IPS-18a (cell line): ENCODE measurements around the gene LCORL.

Experiments used
- H3K27ac ChIP-seq: one replicate; pipeline ENCODE4 v1.5.1; 2013; ENCODE audit warnings: low read length
- H3K27me3 ChIP-seq: one replicate; pipeline ENCODE4 v1.6.1; 2013; ENCODE audit warnings: mild to moderate bottlenecking, low read length; ENCODE audit not compliant: control insufficient read depth, insufficient read depth
- H3K36me3 ChIP-seq: one replicate; pipeline ENCODE4 v1.6.1; 2013; ENCODE audit warnings: low read depth, low read length; ENCODE audit not compliant: control insufficient read depth
- H3K4me1 ChIP-seq: one replicate; pipeline ENCODE4 v1.6.1; 2013; ENCODE audit warnings: low read depth, low read length; ENCODE audit not compliant: control insufficient read depth
- H3K4me3 ChIP-seq: one replicate; pipeline ENCODE4 v1.5.1; 2013; ENCODE audit warnings: low read length
- H3K9ac ChIP-seq: one replicate; pipeline ENCODE4 v1.6.1; 2013; ENCODE audit warnings: mild to moderate bottlenecking, low read length, moderate library complexity
- H3K9me3 ChIP-seq: one replicate; pipeline ENCODE4 v1.6.1; 2013; ENCODE audit warnings: low read depth, low read length; ENCODE audit not compliant: control insufficient read depth

The LCORL gene

GRCh38 chr4:17962171-17962570 is 59.4 kb downstream of the LCORL start:
- Histone ChIP-seq H3K27me3 (no peaks in the 10 kb centered on the region), H3K4me3 (no peak overlapping the region), H3K9me3 (no peaks in the 10 kb centered on the region), H3K36me3 (peaks cover 4% of the 10 kb centered on the region), H3K9ac (no peak overlapping the region), H3K4me1 (peaks cover 6% of the 10 kb centered on the region), H3K27ac (no peak overlapping the region)

DNA sequence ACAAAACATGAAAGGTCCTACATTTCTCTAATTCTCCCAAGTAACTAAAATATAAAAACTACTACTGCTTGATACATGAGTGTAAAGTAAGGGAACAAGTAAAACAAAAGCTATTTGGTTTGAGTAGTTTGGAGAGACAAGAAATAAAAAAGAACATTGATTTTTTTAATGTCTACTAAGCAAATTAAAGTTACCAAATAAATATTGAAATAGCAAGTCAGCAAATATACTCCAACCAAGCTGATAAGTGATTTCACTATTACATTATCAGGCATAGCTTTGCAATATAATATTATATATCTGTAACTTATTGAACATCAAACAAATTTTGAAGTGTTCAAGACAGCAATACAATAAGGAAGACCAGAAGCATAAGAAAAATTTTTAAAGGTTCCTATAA is 60.3 kb downstream of the LCORL start:
- Histone ChIP-seq H3K27me3 (no peaks in the 10 kb centered on the region), H3K36me3 (peaks cover 7% of the 10 kb centered on the region)

GRCh38 chr4:17958181-17958580 is 63.4 kb downstream of the LCORL start:
- peaks cover 7% of the 10 kb centered on the region for H3K36me3 ChIP-seq
- H3K27ac ChIP-seq: no peak overlapping the region
- H3K4me3 ChIP-seq: no peak overlapping the region
- peaks cover 6% of the 10 kb centered on the region for H3K4me1 ChIP-seq
- H3K27me3 ChIP-seq: no peaks in the 10 kb centered on the region
- no peak overlapping the region for H3K9ac ChIP-seq
- no peaks in the 10 kb centered on the region for H3K9me3 ChIP-seq

More for the DNA sequence above, 60.3 kb downstream of the LCORL start:
- Histone ChIP-seq H3K27ac (no peak overlapping the region), H3K4me3 (no peak overlapping the region), H3K9me3 (no peaks in the 10 kb centered on the region), H3K4me1 (peaks cover 6% of the 10 kb centered on the region), H3K9ac (no peak overlapping the region)

DNA sequence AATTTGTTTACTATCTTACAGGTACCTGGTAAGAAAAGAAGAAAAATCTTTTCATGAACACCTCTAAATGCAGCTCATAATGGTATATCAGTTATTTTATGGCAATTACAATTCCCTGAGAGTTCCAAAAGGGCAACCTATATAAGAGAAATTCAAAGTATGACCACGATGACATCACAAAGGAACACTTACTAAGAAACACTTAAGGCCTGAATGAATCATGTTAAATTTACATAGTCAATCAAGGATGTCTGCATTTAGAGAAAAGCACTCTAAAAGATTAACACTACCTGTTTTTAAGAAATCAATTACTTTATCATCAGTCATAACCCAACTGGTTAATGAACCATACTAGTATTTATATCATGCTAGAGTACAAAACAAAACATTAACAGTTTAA is 63.9 kb downstream of the LCORL start:
- H3K36me3 ChIP-seq: peaks cover 7% of the 10 kb centered on the region
- H3K27me3 ChIP-seq: no peaks in the 10 kb centered on the region
- no peak overlapping the region for H3K4me3 ChIP-seq
- no peak overlapping the region for H3K9ac ChIP-seq
- H3K27ac ChIP-seq: no peak overlapping the region
- no peaks in the 10 kb centered on the region for H3K9me3 ChIP-seq
- H3K4me1 ChIP-seq: peaks cover 6% of the 10 kb centered on the region

DNA sequence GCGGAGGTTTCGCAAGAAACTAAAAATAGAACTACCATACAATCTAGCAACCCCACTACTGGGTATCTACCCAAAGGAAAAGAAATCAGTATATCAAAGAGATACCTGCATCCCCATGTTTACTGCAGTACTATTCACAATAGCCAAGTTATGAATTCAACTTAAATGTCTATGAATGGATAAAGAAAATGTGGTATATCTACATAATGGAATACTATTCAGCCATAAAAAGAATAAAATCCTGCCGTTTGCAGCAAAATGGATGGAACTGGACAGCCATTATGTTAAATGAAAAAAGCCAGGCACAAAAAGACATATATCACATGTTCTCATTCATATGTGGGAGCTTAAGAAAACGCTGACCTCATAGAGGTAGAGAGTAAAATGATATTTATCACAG is 65.3 kb downstream of the LCORL start:
- Histone ChIP-seq H3K4me3 (no peak overlapping the region), H3K27ac (no peak overlapping the region), H3K27me3 (no peaks in the 10 kb centered on the region), H3K9me3 (no peaks in the 10 kb centered on the region), H3K36me3 (peaks cover 7% of the 10 kb centered on the region), H3K4me1 (peaks cover 6% of the 10 kb centered on the region), H3K9ac (no peak overlapping the region)

- Histone ChIP-seq H3K27me3 (no peaks in the 10 kb centered on the region), H3K4me1 (no peaks in the 10 kb centered on the region), H3K27ac (no peak overlapping the region), H3K9ac (no peak overlapping the region), H3K36me3 (no peaks in the 10 kb centered on the region), H3K9me3 (no peaks in the 10 kb centered on the region), H3K4me3 (no peak overlapping the region)
Observed at GRCh38 chr4:17945303-17945702, 76.3 kb downstream of the LCORL start.

DNA sequence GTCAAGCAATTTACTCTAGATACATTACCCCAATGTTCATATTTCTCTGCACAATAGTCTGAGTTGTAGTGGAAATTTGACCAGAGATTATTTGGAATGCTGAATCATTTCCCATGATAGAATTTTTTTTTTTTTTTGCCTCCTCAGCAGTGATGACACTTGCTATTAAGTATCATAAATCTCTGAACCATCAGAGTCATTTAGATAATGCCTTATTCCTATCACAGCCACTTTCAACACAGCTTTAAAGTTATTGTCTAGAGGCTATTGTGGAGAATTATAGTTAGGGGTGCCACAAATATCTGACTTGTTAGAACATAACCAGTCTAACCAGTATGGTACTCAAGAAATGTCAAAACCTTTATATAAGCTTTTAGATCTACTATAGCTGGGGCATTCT is 79.8 kb downstream of the LCORL start:
- H3K27ac ChIP-seq: no peak overlapping the region
- no peak overlapping the region for H3K4me3 ChIP-seq
- H3K4me1 ChIP-seq: no peaks in the 10 kb centered on the region
- no peaks in the 10 kb centered on the region for H3K9me3 ChIP-seq
- H3K36me3 ChIP-seq: no peaks in the 10 kb centered on the region
- no peak overlapping the region for H3K9ac ChIP-seq
- no peaks in the 10 kb centered on the region for H3K27me3 ChIP-seq

DNA sequence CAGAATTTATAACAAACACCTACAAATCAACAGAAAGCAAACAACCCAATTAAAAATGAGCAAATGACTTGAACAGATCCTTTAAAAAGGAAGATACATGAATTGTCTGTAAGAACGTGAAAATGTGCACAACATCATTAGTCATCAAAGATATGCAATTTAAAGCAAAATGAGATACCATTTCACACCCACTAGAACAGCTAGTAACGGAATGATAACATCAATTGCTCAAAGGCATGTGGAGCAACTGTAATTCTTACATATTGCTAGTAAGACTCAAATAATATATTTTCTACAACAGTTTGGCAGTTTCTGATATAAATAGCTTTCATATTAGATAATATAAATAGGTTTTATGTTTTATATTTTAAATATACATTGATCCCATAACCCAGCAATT is 82.5 kb downstream of the LCORL start:
- Histone ChIP-seq H3K4me1 (no peaks in the 10 kb centered on the region), H3K36me3 (no peaks in the 10 kb centered on the region), H3K9me3 (no peaks in the 10 kb centered on the region), H3K27ac (no peak overlapping the region), H3K9ac (no peak overlapping the region), H3K27me3 (no peaks in the 10 kb centered on the region), H3K4me3 (no peak overlapping the region)

GRCh38 chr4:17934286-17934685 is 87.3 kb downstream of the LCORL start:
- H3K9me3 ChIP-seq: no peaks in the 10 kb centered on the region
- no peak overlapping the region for H3K4me3 ChIP-seq
- no peaks in the 10 kb centered on the region for H3K36me3 ChIP-seq
- no peaks in the 10 kb centered on the region for H3K27me3 ChIP-seq
- no peaks in the 10 kb centered on the region for H3K4me1 ChIP-seq
- H3K27ac ChIP-seq: no peak overlapping the region
- H3K9ac ChIP-seq: no peak overlapping the region

GRCh38 chr4:17933126-17933525 is 88.4 kb downstream of the LCORL start:
- no peaks in the 10 kb centered on the region for H3K27me3 ChIP-seq
- H3K4me3 ChIP-seq: no peak overlapping the region
- no peak overlapping the region for H3K9ac ChIP-seq
- no peaks in the 10 kb centered on the region for H3K4me1 ChIP-seq
- H3K27ac ChIP-seq: no peak overlapping the region
- H3K9me3 ChIP-seq: no peaks in the 10 kb centered on the region
- H3K36me3 ChIP-seq: no peaks in the 10 kb centered on the region

GRCh38 chr4:17932041-17932440 is 89.5 kb downstream of the LCORL start:
- no peak overlapping the region for H3K27ac ChIP-seq
- no peaks in the 10 kb centered on the region for H3K9me3 ChIP-seq
- H3K36me3 ChIP-seq: no peaks in the 10 kb centered on the region

DNA sequence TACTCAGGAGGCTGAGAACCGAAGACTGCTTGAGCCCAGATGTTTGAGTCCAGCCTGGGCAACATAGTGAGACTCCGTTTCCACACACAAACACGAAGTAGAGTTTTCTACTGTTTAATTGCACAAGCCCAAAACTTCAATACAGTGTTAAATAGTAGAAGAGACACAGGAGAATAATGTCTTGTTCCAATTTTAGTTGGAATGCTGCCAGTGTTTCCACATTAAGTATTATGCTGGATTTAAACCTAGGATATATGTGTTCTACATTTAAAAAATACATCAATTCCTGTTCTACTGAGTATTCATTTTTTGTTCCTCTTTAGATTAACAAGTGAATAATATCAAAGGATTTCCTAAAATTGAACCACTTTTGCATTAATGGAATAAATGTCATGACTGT is 91.3 kb downstream of the LCORL start:
- no peaks in the 10 kb centered on the region for H3K4me1 ChIP-seq
- H3K9ac ChIP-seq: no peak overlapping the region
- H3K27me3 ChIP-seq: no peaks in the 10 kb centered on the region
- H3K4me3 ChIP-seq: no peak overlapping the region
- no peaks in the 10 kb centered on the region for H3K9me3 ChIP-seq
- no peak overlapping the region for H3K27ac ChIP-seq
- no peaks in the 10 kb centered on the region for H3K36me3 ChIP-seq

More at GRCh38 chr4:17932041-17932440, 89.5 kb downstream of the LCORL start:
- Histone ChIP-seq H3K9ac (no peak overlapping the region), H3K4me1 (no peaks in the 10 kb centered on the region), H3K27me3 (no peaks in the 10 kb centered on the region), H3K4me3 (no peak overlapping the region)
